NT2/D1 (cell line): ENCODE data around the gene ATP8B1.

Source experiments
- DNase-seq: peaks from one replicate; pipeline ENCODE4 v3.0.0-alpha.2; 2011; ENCODE audit warnings: low read depth, low spot score
- H3K27me3 ChIP-seq: 2 replicates; pipeline ENCODE4 v1.6.0; 2011; ENCODE audit warnings: mild to moderate bottlenecking; ENCODE audit not compliant: insufficient read length, insufficient read depth
- H3K36me3 ChIP-seq: 2 replicates; pipeline ENCODE4 v1.6.1; 2011; ENCODE audit warnings: mild to moderate bottlenecking, low read length, mixed read lengths; ENCODE audit not compliant: insufficient read depth, insufficient read length
- H3K4me1 ChIP-seq: 2 replicates; pipeline ENCODE4 v1.5.1; 2011; ENCODE audit not compliant: insufficient read depth, insufficient read length
- H3K4me3 ChIP-seq: 2 replicates; pipeline ENCODE4 v1.5.1; 2011; ENCODE audit warnings: low read depth; ENCODE audit not compliant: insufficient read length
- H3K9ac ChIP-seq: 2 replicates; pipeline ENCODE4 v1.6.0; 2011; ENCODE audit warnings: low read depth; ENCODE audit not compliant: insufficient read length
- H3K9me3 ChIP-seq: 2 replicates; pipeline ENCODE4 v1.5.1; 2011; ENCODE audit warnings: mild to moderate bottlenecking, low read length; ENCODE audit not compliant: insufficient read depth
- SUZ12 ChIP-seq: IDR thresholded peaks from 2 replicates; pipeline ENCODE4 v1.6.1; 2011; ENCODE audit not compliant: insufficient read length, insufficient read depth; ENCODE audit errors: extremely low read depth
- YY1 ChIP-seq: IDR thresholded peaks from 2 replicates; pipeline ENCODE4 v1.6.1; 2011; ENCODE audit not compliant: insufficient read length, insufficient read depth
- ZNF274 ChIP-seq: IDR thresholded peaks from 2 replicates; pipeline ENCODE4 v1.6.1; 2011; ENCODE audit warnings: mild to moderate bottlenecking, low read depth, low read length

Gene ATP8B1

GRCh38 chr18:57782049-57782448 lies 21.1 kb downstream of the ATP8B1 start:
- Histone ChIP-seq H3K4me3 (no peak overlapping the region), H3K4me1 (no peaks in the 10 kb centered on the region), H3K9me3 (no peaks in the 10 kb centered on the region), H3K36me3 (no peaks in the 10 kb centered on the region), H3K27me3 (no peaks in the 10 kb centered on the region), H3K9ac (no peak overlapping the region)
- no peak for TF ChIP-seq SUZ12
- no peak for TF ChIP-seq YY1
- TF ChIP-seq ZNF274 = no peak
- no peak for DNase-seq

DNA sequence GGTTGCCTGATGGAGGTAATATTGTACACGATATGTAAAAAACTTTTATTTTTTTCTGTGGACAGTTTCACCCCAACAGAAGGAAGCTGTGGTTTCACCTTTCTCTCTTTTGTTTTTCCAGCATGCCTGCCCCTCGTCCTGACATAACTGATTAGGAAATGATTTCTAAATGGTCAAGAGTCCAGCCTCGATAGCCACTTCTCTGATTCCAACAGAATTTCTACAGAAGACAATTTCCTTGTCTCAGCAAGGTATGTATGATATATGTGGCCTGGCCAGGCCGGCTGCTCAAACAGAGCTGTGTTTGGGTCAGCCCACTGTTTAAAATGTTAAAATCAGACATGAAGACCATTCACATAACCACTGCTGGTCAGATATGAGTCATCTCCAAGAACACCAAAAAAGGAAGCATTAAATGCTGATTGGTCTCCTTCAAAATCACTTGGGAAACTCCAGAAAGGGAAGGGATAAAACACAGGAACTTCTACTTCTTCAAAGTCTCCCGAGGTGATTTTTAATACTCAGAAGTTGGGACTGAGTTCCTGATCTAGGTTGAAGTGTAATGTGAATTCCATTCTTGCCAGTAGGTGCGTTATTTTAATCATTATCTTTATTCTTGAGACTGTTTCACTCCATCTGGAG lies 22.3 kb downstream of the ATP8B1 start:
- H3K4me1 ChIP-seq = no peaks in the 10 kb centered on the region
- no peaks in the 10 kb centered on the region for H3K9me3 ChIP-seq
- H3K9ac ChIP-seq = no peak overlapping the region
- no peak for TF ChIP-seq YY1
- no peak for TF ChIP-seq ZNF274
- no peak for TF ChIP-seq SUZ12
- no peak overlapping the region for H3K4me3 ChIP-seq
- DNase-seq = no peak
- H3K36me3 ChIP-seq = no peaks in the 10 kb centered on the region
- no peaks in the 10 kb centered on the region for H3K27me3 ChIP-seq

DNA sequence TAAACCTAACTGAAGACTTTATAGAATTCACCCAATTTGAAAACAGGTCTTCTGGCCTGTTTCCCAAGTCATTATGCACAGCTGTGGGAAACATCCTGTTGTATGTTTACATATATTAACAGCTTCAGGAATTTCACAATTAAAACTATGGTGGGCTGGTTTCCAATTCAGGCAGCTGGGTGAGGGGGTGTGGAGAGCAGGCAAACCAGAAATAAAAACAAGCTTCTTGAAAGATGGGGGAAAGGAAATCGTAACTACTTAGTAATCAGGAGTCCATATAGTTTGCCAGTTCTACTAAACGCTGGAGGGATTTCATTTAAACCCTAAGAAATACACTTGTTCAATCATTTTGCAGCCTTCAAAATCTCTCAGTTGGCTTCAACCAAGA lies 22.8 kb downstream of the ATP8B1 start:
- no peaks in the 10 kb centered on the region for H3K4me1 ChIP-seq
- H3K4me3 ChIP-seq = no peak overlapping the region
- TF ChIP-seq SUZ12 = no peak
- no peak for TF ChIP-seq ZNF274
- TF ChIP-seq YY1 = no peak
- no peak for DNase-seq
- no peaks in the 10 kb centered on the region for H3K9me3 ChIP-seq
- no peaks in the 10 kb centered on the region for H3K27me3 ChIP-seq
- H3K9ac ChIP-seq = no peak overlapping the region
- no peaks in the 10 kb centered on the region for H3K36me3 ChIP-seq

GRCh38 chr18:57776767-57777166 lies 26.3 kb downstream of the ATP8B1 start:
- no peak for TF ChIP-seq YY1
- no peak for TF ChIP-seq ZNF274
- no peak for TF ChIP-seq SUZ12
- no peak for DNase-seq
- no peaks in the 10 kb centered on the region for H3K27me3 ChIP-seq
- no peak overlapping the region for H3K9ac ChIP-seq
- no peaks in the 10 kb centered on the region for H3K36me3 ChIP-seq
- H3K4me1 ChIP-seq = no peaks in the 10 kb centered on the region
- H3K9me3 ChIP-seq = no peaks in the 10 kb centered on the region
- H3K4me3 ChIP-seq = no peak overlapping the region

- no peak for DNase-seq
- Histone ChIP-seq H3K9me3 (no peaks in the 10 kb centered on the region), H3K36me3 (no peaks in the 10 kb centered on the region), H3K4me3 (no peak overlapping the region), H3K4me1 (no peaks in the 10 kb centered on the region), H3K27me3 (no peaks in the 10 kb centered on the region), H3K9ac (no peak overlapping the region)
- TF ChIP-seq ZNF274 (no peak), SUZ12 (no peak), YY1 (no peak)
Measured at GRCh38 chr18:57776354-57776753, 26.8 kb downstream of the ATP8B1 start.

- H3K27me3 ChIP-seq = no peaks in the 10 kb centered on the region
- no peaks in the 10 kb centered on the region for H3K4me1 ChIP-seq
- no peak for DNase-seq
- H3K9ac ChIP-seq = no peak overlapping the region
- H3K36me3 ChIP-seq = no peaks in the 10 kb centered on the region
- no peaks in the 10 kb centered on the region for H3K9me3 ChIP-seq
- H3K4me3 ChIP-seq = no peak overlapping the region
- no peak for TF ChIP-seq SUZ12
- TF ChIP-seq YY1 = no peak
- TF ChIP-seq ZNF274 = no peak
Measured at GRCh38 chr18:57775937-57776336, 27.2 kb downstream of the ATP8B1 start.

GRCh38 chr18:57772387-57772799 lies 30.7 kb downstream of the ATP8B1 start:
- H3K4me1 ChIP-seq = no peaks in the 10 kb centered on the region
- no peaks in the 10 kb centered on the region for H3K36me3 ChIP-seq
- H3K9me3 ChIP-seq = no peaks in the 10 kb centered on the region
- no peak overlapping the region for H3K9ac ChIP-seq
- DNase-seq = no peak
- TF ChIP-seq YY1 (no peak), ZNF274 (no peak), SUZ12 (no peak)
- no peaks in the 10 kb centered on the region for H3K27me3 ChIP-seq
- no peak overlapping the region for H3K4me3 ChIP-seq

DNA sequence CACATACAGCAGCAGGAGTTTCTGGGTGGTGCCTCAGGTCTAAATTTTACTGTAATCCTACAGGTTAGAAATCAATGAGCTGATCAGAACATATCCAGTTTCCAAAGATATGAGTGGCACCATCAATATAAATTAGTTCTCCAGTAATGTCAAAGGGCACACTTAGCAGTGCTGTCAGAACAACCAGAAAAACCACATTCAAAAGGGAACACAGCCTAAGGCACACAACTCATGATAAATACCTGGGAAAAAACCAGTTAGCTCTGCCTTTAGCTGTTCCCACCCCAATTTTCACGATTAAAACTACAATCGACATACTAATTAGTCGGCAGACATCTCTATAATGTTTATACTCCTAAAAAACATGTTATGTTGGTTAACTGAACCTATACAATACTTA lies 31.5 kb downstream of the ATP8B1 start:
- Histone ChIP-seq H3K4me3 (no peak overlapping the region), H3K9ac (no peak overlapping the region), H3K9me3 (no peaks in the 10 kb centered on the region), H3K27me3 (no peaks in the 10 kb centered on the region), H3K4me1 (no peaks in the 10 kb centered on the region), H3K36me3 (no peaks in the 10 kb centered on the region)
- TF ChIP-seq YY1 (no peak), SUZ12 (no peak), ZNF274 (no peak)
- no peak for DNase-seq
